ENCODE measurements around the gene EFCAB14. TPM values are rescaled to one million over a fixed set of nuclear protein-coding genes. Genes with fewer than 3 reads are reported as not detected.

EFCAB14 gene
- total and polyA plus RNA-seq, 10 of the 15 experiments (the other 5 are each of a cell fraction or from before 2014, with no cell fraction given) = 7.8 to 66.0 (median 41.6) TPM

DNA sequence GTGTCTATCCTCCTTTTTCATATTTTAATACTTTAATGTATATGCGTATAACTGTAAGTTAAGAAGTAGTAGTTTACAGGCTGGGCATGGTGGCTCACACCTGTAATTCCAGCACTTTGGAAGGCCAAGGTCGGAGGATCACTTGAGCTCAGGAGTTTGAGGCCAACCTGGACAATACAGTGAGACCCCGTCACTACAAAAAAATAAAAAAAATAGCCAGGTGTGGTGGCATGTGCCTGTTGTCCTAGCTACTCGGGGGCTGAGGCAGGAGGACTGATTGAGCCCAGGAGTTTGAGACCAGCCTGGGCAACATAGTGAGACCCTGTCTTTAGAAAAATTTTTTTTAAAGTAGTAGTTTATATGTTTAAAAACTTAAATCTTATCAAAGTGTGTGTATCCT is 73.1 kb downstream of the EFCAB14 start:
- peaks cover 2% of the 10 kb centered on the region; the same call in 2 of the 3 replicates for H3K9me3 ChIP-seq (replicated peaks; ENCODE audit: control insufficient read depth, insufficient read depth, low read length)
- TF ChIP-seq CEBPB (IDR thresholded peaks at IDR 0.05; ENCODE audit: borderline replicate concordance in 1 of 2, low read depth in 2 of 2, low read length in 2 of 2) = no peak
- H3K79me2 ChIP-seq (ENCODE audit: control insufficient read depth, insufficient read depth, low read length) = no peaks in the 10 kb centered on the region
- SMC1A ChIA-PET (ENCODE audit: uncharacterized antibody, unreplicated experiment) = no interaction called here
- BruUV-seq (replicated peaks) = no TSS peak
- intact Hi-C loops (cut with micrococcal nuclease; ENCODE audit: unreplicated experiment) = no loop called here
- RAD21 ChIA-PET (ENCODE audit: unreplicated experiment) = no interaction called here
- no peak overlapping the region for H3K27ac ChIP-seq (ENCODE audit: control insufficient read depth, insufficient read depth)
- POLR2A ChIA-PET = no interaction called here
- CTCF ChIA-PET = no interaction called here
- H3K4me2 ChIP-seq (ENCODE audit: control insufficient read depth, insufficient read depth) = no peak overlapping the region
- H3K4me3 ChIP-seq = no peak overlapping the region
- in situ Hi-C loops (cut with MboI) = no loop called here
- H3K4me1 ChIP-seq (ENCODE audit: control insufficient read depth, insufficient read depth, low read length) = no peaks in the 10 kb centered on the region
- H3K36me3 ChIP-seq (ENCODE audit: control insufficient read depth in 2 of 2, insufficient read depth in 2 of 2, low read length in 1 of 2) = peaks cover 0 to 11% of the 10 kb centered on the region in 2 experiments; a peak in 3 of 4 replicates
- H3K9ac ChIP-seq (ENCODE audit: control insufficient read depth, insufficient read depth, low read length) = no peak overlapping the region
- WGBS (ENCODE audit: insufficient coverage, insufficient replicate concordance, low lambda C conversion rate, missing lambda C conversion rate) = 98% methylated on average over 4 of the region's 4 CpGs
- H3K27me3 ChIP-seq (replicated peaks in 1 of 2; ENCODE audit: control insufficient read depth in 2 of 2, insufficient read depth in 2 of 2, low read length in 1 of 2) = no peaks in the 10 kb centered on the region
- FAIRE-seq (no peak), ATAC-seq (no peak), DNase-seq (ENCODE audit: low read depth, low spot score) (no peak)
- no peaks in the 10 kb centered on the region for H4K20me1 ChIP-seq (ENCODE audit: control insufficient read depth, insufficient read depth)
- H2AFZ ChIP-seq (ENCODE audit: control insufficient read depth, low read depth, low read length) = no peak overlapping the region

GRCh38 chr1:46643368-46643775 is 75.5 kb downstream of the EFCAB14 start:
- in situ Hi-C loops (cut with MboI) = no loop called here
- POLR2A ChIA-PET = no interaction called here
- no TSS peak for BruUV-seq (replicated peaks)

More at GRCh38 chr1:46643368-46643775, 75.5 kb downstream of the EFCAB14 start:
- no peak overlapping the region for H3K4me3 ChIP-seq
- no peaks in the 10 kb centered on the region for H3K79me2 ChIP-seq (ENCODE audit: control insufficient read depth, insufficient read depth, low read length)
- no peak overlapping the region for H3K4me2 ChIP-seq (ENCODE audit: control insufficient read depth, insufficient read depth)
- ChIA-PET SMC1A (ENCODE audit: uncharacterized antibody, unreplicated experiment) (interaction anchor here (1.7 kb wide), 1 partner anchor 24 kb away, joined by 4 read pairs; no protein-coding TSS in a partner anchor), RAD21 (ENCODE audit: unreplicated experiment) (no interaction called here), CTCF (interaction anchor here (1.0 to 2.0 kb wide), 2 partner anchors 12 to 114 kb away, joined by 3 to 4 read pairs; no protein-coding TSS in a partner anchor)
- no peaks in the 10 kb centered on the region for H3K27me3 ChIP-seq (replicated peaks in 1 of 2; ENCODE audit: control insufficient read depth in 2 of 2, insufficient read depth in 2 of 2, low read length in 1 of 2)
- ATAC-seq (no peak), DNase-seq (ENCODE audit: low read depth, low spot score) (no peak), FAIRE-seq (no peak)
- intact Hi-C loops (cut with micrococcal nuclease; ENCODE audit: unreplicated experiment) = no loop called here
- no peak overlapping the region for H3K27ac ChIP-seq (ENCODE audit: control insufficient read depth, insufficient read depth)
- no peaks in the 10 kb centered on the region for H3K4me1 ChIP-seq (ENCODE audit: control insufficient read depth, insufficient read depth, low read length)
- peaks cover 0 to 1% of the 10 kb centered on the region in 2 experiments; a peak in 2 of 4 replicates for H3K36me3 ChIP-seq (ENCODE audit: control insufficient read depth in 2 of 2, insufficient read depth in 2 of 2, low read length in 1 of 2)
- H3K9ac ChIP-seq (ENCODE audit: control insufficient read depth, insufficient read depth, low read length) = no peak overlapping the region
- no peak for TF ChIP-seq POU2F2 (IDR thresholded peaks at IDR 0.05; ENCODE audit: borderline replicate concordance, low read depth, low read length)
- TF ChIP-seq MYC (IDR thresholded peaks at IDR 0.05; ENCODE audit: insufficient read depth, insufficient read length, insufficient replicate concordance, low read length, severe bottlenecking) = no peak
- TF ChIP-seq HDGF (IDR thresholded peaks at IDR 0.05) = no peak
- TF ChIP-seq JUND (IDR thresholded peaks at IDR 0.05; ENCODE audit: low read depth, low read length) = no peak
- TF ChIP-seq NR2F1 (conservative IDR thresholded peaks at IDR 0.05) = no peak
- TF ChIP-seq HDAC2 (IDR thresholded peaks at IDR 0.05) = no peak
- TF ChIP-seq EGR1 (IDR thresholded peaks at IDR 0.05; ENCODE audit: borderline replicate concordance in 1 of 2, low read depth in 2 of 2, low read length in 2 of 2) = no peak
- TF ChIP-seq SPI1 (IDR thresholded peaks at IDR 0.05; ENCODE audit: borderline replicate concordance, insufficient read depth, low read depth, low read length) = no peak
- TF ChIP-seq PML (IDR thresholded peaks at IDR 0.05; ENCODE audit: low read length) = no peak
- H2AFZ ChIP-seq (ENCODE audit: control insufficient read depth, low read depth, low read length) = no peak overlapping the region
- H4K20me1 ChIP-seq (ENCODE audit: control insufficient read depth, insufficient read depth) = no peaks in the 10 kb centered on the region
- no peaks in the 10 kb centered on the region for H3K9me3 ChIP-seq (replicated peaks; ENCODE audit: control insufficient read depth, insufficient read depth, low read length)
